ENCODE measurements around the gene TAOK1. TPM values are rescaled to one million over a fixed set of nuclear protein-coding genes. Genes with fewer than 3 reads are reported as not detected.
"Not testable (repeated sequence)": the region's sequence is repeated elsewhere in the genome, so short reads cannot be mapped to it uniquely, and the experiment has no call there.

The TAOK1 gene
- total RNA-seq, 1 donor from 2014 or later = 81.1 TPM

DNA sequence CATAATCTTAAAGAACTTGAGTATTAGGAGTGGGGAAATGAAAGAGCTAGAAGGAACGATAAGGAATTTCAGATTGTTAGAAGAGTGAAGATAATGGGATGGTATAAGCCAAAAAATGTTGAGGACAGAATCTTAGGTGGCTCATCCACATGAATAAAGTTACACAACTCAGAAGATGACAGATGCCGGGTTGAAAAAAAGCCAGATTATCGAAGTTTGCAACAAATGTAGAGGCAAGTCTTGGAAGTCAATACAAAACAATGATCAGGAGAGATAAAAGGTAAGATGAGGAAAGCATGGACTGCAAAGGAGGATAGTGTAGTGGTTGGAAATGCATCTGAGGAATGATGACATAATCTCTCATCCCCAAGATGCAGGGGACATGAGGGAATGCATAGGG is 45.1 kb upstream of the TAOK1 start:
- no peak overlapping the region for H3K4me3 Mint-ChIP-seq (ENCODE audit: unreplicated experiment)
- no peaks in the 10 kb centered on the region for H3K9me3 Mint-ChIP-seq (ENCODE audit: unreplicated experiment)
- H3K4me1 Mint-ChIP-seq (ENCODE audit: unreplicated experiment) = peaks cover 9% of the 10 kb centered on the region
- no peaks in the 10 kb centered on the region for H3K36me3 Mint-ChIP-seq (ENCODE audit: unreplicated experiment)
- TF ChIP-seq, protein P1, sequence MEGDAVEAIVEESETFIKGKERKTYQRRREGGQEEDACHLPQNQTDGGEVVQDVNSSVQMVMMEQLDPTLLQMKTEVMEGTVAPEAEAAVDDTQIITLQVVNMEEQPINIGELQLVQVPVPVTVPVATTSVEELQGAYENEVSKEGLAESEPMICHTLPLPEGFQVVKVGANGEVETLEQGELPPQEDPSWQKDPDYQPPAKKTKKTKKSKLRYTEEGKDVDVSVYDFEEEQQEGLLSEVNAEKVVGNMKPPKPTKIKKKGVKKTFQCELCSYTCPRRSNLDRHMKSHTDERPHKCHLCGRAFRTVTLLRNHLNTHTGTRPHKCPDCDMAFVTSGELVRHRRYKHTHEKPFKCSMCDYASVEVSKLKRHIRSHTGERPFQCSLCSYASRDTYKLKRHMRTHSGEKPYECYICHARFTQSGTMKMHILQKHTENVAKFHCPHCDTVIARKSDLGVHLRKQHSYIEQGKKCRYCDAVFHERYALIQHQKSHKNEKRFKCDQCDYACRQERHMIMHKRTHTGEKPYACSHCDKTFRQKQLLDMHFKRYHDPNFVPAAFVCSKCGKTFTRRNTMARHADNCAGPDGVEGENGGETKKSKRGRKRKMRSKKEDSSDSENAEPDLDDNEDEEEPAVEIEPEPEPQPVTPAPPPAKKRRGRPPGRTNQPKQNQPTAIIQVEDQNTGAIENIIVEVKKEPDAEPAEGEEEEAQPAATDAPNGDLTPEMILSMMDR (IDR thresholded peaks at IDR 0.05) = no peak
- peaks cover 43% of the 10 kb centered on the region for H3K27me3 Mint-ChIP-seq (ENCODE audit: unreplicated experiment)
- no peak for DNase-seq (ENCODE audit: extremely low spot score, unreplicated experiment)
- no peak overlapping the region for H3K27ac Mint-ChIP-seq (ENCODE audit: unreplicated experiment)

DNA sequence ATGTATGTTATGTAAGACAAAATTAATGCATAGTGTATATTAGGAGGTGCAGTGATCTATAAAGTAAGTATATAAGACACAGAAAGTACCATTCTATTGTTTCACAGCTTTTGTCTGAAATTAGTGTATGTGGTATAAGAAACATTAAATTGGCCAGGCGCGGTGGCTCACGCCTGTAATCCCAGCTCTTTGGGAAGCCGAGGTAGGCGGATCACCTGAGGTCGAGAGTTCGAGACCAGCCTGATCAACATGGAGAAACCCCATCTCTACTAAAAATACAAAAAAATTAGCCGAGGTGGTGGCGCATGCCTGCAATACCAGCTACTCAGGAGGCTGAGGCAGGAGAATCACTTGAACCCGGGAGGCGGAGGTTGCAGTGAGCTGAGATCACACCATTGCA is 44.7 kb upstream of the TAOK1 start:
- H3K4me1 Mint-ChIP-seq (ENCODE audit: unreplicated experiment); H3K36me3 Mint-ChIP-seq (ENCODE audit: unreplicated experiment): not testable (repeated sequence)

DNA sequence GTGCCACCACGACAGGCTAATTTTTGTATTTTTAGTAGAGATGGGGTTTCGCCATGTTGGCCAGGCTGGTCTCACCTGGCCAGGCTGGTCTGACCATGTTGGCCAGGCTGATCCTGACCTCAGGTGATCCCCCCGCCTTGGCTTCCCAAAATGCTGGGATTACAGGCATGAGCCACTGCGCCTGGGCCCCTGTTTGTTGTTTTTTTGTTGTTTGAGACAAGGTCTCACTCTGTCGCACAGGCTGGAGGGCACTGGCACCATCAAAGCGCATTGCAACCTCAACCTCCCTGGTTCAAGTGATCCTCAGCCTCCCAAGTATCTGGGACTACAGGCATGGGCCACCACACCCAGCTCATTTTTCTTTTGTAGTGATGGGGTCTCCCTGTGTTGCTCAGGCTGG is 43.7 kb upstream of the TAOK1 start:
- DNase-seq (ENCODE audit: extremely low spot score, unreplicated experiment) = peak; percentile 60
- Mint-ChIP-seq H3K9me3 (ENCODE audit: unreplicated experiment) (no peaks in the 10 kb centered on the region), H3K4me1 (ENCODE audit: unreplicated experiment) (peaks cover 9% of the 10 kb centered on the region), H3K27ac (ENCODE audit: unreplicated experiment) (no peak overlapping the region), H3K36me3 (ENCODE audit: unreplicated experiment) (no peaks in the 10 kb centered on the region), H3K4me3 (ENCODE audit: unreplicated experiment) (no peak overlapping the region), H3K27me3 (ENCODE audit: unreplicated experiment) (peaks cover 31% of the 10 kb centered on the region)
- TF ChIP-seq, protein P1 (IDR thresholded peaks at IDR 0.05) = no peak

More for the DNA sequence above, 44.7 kb upstream of the TAOK1 start:
- H3K27ac Mint-ChIP-seq (ENCODE audit: unreplicated experiment); H3K9me3 Mint-ChIP-seq (ENCODE audit: unreplicated experiment); H3K4me3 Mint-ChIP-seq (ENCODE audit: unreplicated experiment): not testable (repeated sequence)
- peaks cover 39% of the 10 kb centered on the region for H3K27me3 Mint-ChIP-seq (ENCODE audit: unreplicated experiment)
- DNase-seq (ENCODE audit: extremely low spot score, unreplicated experiment) = peak; percentile 51

DNA sequence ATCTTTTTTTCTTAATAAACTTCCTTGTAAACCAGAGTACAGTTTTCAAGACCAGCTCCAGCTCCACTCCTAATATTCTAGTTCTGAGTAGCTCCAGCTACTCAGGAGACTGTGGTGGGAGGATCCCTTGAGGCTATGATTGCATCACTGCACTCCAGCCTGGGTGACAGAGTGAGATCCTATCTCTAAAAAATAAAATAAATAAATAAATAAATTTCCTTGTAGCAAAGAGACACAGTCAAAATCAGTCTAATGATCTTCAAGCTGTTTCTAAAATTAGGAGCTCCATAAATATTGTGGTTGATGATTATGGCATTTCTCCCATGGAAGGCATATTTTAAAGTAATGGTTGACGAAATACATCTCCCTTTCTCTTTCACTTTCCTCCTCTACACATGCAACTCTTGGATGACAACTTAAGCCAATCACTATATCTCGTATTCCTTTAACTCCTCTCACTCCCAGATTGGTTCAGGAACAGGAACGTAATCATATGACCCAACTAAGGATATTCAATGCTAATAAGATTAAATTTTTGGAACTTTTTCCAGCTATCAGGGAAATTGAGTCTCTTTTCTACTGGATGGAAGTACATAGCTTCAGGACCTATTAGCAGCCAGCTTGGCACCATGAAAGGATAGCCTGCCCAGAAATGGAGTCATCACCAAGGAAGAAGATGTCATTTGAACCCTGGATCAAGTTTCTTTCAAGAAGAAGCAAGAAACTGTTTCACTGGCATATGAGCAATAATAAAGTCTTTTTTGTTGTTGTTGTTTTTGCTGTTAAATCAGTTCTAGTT is 42.1 kb upstream of the TAOK1 start:
- H3K4me3 Mint-ChIP-seq (ENCODE audit: unreplicated experiment) = no peak overlapping the region
- no peak overlapping the region for H3K27ac Mint-ChIP-seq (ENCODE audit: unreplicated experiment)
- no peaks in the 10 kb centered on the region for H3K9me3 Mint-ChIP-seq (ENCODE audit: unreplicated experiment)
- DNase-seq (ENCODE audit: extremely low spot score, unreplicated experiment) = no peak
- peaks cover 23% of the 10 kb centered on the region for H3K27me3 Mint-ChIP-seq (ENCODE audit: unreplicated experiment)
- H3K4me1 Mint-ChIP-seq (ENCODE audit: unreplicated experiment) = peaks cover 9% of the 10 kb centered on the region
- TF ChIP-seq, protein P1 (IDR thresholded peaks at IDR 0.05) = no peak
- no peaks in the 10 kb centered on the region for H3K36me3 Mint-ChIP-seq (ENCODE audit: unreplicated experiment)

DNA sequence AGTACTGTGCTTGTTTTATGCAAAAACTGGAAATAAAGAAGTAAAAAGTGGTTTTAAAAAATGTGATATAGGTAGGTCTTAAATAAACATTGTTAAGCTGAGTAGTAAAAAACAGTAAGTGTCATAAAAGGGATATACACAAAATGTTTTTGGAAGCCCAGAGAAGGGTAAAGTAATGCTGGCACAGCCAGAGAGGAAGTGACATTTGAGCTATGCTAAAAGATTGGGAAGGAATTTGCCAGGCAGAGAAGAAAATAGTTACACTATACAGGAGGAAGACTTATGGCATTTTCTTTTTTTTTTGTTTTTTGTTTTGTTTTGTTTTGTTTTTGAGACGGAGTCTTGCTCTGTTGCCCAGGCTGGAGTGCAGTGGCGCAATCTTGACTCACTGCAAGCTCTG is 40.8 kb upstream of the TAOK1 start:
- DNase-seq (ENCODE audit: extremely low spot score, unreplicated experiment) = no peak
- Mint-ChIP-seq H3K4me3 (ENCODE audit: unreplicated experiment) (no peak overlapping the region), H3K4me1 (ENCODE audit: unreplicated experiment) (peaks cover 9% of the 10 kb centered on the region), H3K9me3 (ENCODE audit: unreplicated experiment) (no peaks in the 10 kb centered on the region), H3K27me3 (ENCODE audit: unreplicated experiment) (peaks cover 18% of the 10 kb centered on the region), H3K36me3 (ENCODE audit: unreplicated experiment) (no peaks in the 10 kb centered on the region), H3K27ac (ENCODE audit: unreplicated experiment) (no peak overlapping the region)
- TF ChIP-seq, protein P1 (IDR thresholded peaks at IDR 0.05) = no peak

Data from osteocyte (in vitro differentiated cells).